Caco-2 (cell line): Measurements from ENCODE around the gene NDFIP2. TPM values are rescaled to one million over a fixed set of nuclear protein-coding genes. Genes with fewer than 3 reads are reported as not detected.

ENCODE experiments used
- BruUV-seq: library from RNA; stranded (reverse); fragments of 400-500 nt; replicated peaks from 2 replicates; lab custom pipeline; 2021; lab: Mats Ljungman, UMichigan
- CTCF ChIA-PET: fragments of 300-600 bp; sonication (Branson Sonifier 250); formaldehyde crosslinking; loops from one replicate; lab custom pipeline; 2022; ENCODE audit warnings: antibody characterized with exemption; lab: Charles Lee
- POLR2A ChIA-PET: fragments of 300-600 bp; sonication (Branson Sonifier 250); formaldehyde crosslinking; loops from one replicate; lab custom pipeline; 2022; ENCODE audit warnings: antibody characterized with exemption; lab: Charles Lee
- DNase-seq, 2 experiments: peaks; one replicate each; pipeline versions ENCODE4 v3.0.0 to v3.0.0-alpha.2; 2020 to 2022
- H3K27me3 ChIP-seq: replicated peaks from 2 replicates; pipeline ENCODE4 v1.6.0; 2011; ENCODE audit warnings: low read length; ENCODE audit not compliant: control insufficient read depth, insufficient read depth
- H3K36me3 ChIP-seq: 2 replicates; pipeline ENCODE4 v1.5.1; 2011; ENCODE audit warnings: low read length; ENCODE audit not compliant: control insufficient read depth, insufficient read depth
- H3K4me1 ChIP-seq: fragments of 250-450 bp; sonication (Bioruptor Pico); 2 replicates; pipeline ENCODE4 v1.5.1; 2020; ENCODE audit warnings: mild to moderate bottlenecking
- H3K4me3 ChIP-seq: 2 replicates; pipeline ENCODE4 v1.5.1; 2011; ENCODE audit warnings: low read depth, mild to moderate bottlenecking, control low read depth, low read length
- H3K9me3 ChIP-seq: fragments of 250-450 bp; sonication (Bioruptor Pico); 2 replicates; pipeline ENCODE4 v1.5.1; 2020; ENCODE audit warnings: mild to moderate bottlenecking, moderate library complexity
- H3K27ac Mint-ChIP-seq: one replicate; pipeline ENCODE4 v1.8.0; 2022; ENCODE audit warnings: mixed read lengths; ENCODE audit not compliant: unreplicated experiment
- H3K27me3 Mint-ChIP-seq: one replicate; pipeline ENCODE4 v1.8.0; 2022; ENCODE audit warnings: mixed read lengths; ENCODE audit not compliant: insufficient read depth, unreplicated experiment
- H3K36me3 Mint-ChIP-seq: one replicate; pipeline ENCODE4 v1.8.0; 2022; ENCODE audit warnings: mild to moderate bottlenecking, mixed read lengths; ENCODE audit not compliant: insufficient read depth, unreplicated experiment
- H3K4me1 Mint-ChIP-seq: one replicate; pipeline ENCODE4 v1.8.0; 2022; ENCODE audit warnings: low read depth, mixed read lengths; ENCODE audit not compliant: unreplicated experiment
- H3K4me3 Mint-ChIP-seq: one replicate; pipeline ENCODE4 v1.8.0; 2022; ENCODE audit warnings: mild to moderate bottlenecking, moderate library complexity, mixed read lengths; ENCODE audit not compliant: unreplicated experiment
- H3K9me3 Mint-ChIP-seq: one replicate; pipeline ENCODE4 v1.8.0; 2022; ENCODE audit warnings: mixed read lengths; ENCODE audit not compliant: unreplicated experiment
- CTCF ChIP-seq, 2 experiments: fragments of 200-600 bp in 1 of 2; IDR thresholded peaks; 1 replicate in 1 of 2; 2 replicates in 1 of 2; pipeline versions ENCODE4 v1.5.1 to v1.8.0; 2011 to 2022; ENCODE audit warnings: antibody characterized with exemption in 1 of 2, control low read depth in 1 of 2, inconsistent platforms in 1 of 2, low read depth in 1 of 2, low read length in 1 of 2, mild to moderate bottlenecking in 1 of 2, moderate library complexity in 1 of 2; ENCODE audit not compliant: insufficient read depth in 1 of 2, severe bottlenecking in 1 of 2, unreplicated experiment in 1 of 2
- intact Hi-C: fragments of 100-400 bp; cut with micrococcal nuclease; formaldehyde crosslinking; loops from one replicate; pipeline ENCODE4 v1.10.0; 2022; ENCODE audit not compliant: unreplicated experiment
- total RNA-seq: library from RNA; stranded (reverse); gene quantifications from 2 replicates; pipeline ENCODE4 v1.2.3, GENCODE V29; 2022

Gene NDFIP2
- total RNA-seq, 1 experiment from 2014 or later, result 61.2 TPM

GRCh38 chr13:79589603-79590393, 108.8 kb downstream of the NDFIP2 start:
- Histone ChIP-seq H3K9me3 (0 out of 2 replicates have a peak, but pooled peaks cover 4% of the 10 kb centered on the region), H3K4me1 (no peaks in the 10 kb centered on the region), H3K36me3 (no peaks in the 10 kb centered on the region), H3K27me3 (no peaks in the 10 kb centered on the region), H3K4me3 (no peak overlapping the region)
- Mint-ChIP-seq H3K36me3 (peaks cover 4% of the 10 kb centered on the region), H3K27me3 (no peaks in the 10 kb centered on the region), H3K4me3 (no peak overlapping the region), H3K9me3 (peaks cover 6% of the 10 kb centered on the region), H3K27ac (no peak overlapping the region), H3K4me1 (no peaks in the 10 kb centered on the region)
- intact Hi-C loops, result no loop called here
- DNase-seq, result no peak
- ChIA-PET CTCF (no interaction called here), POLR2A (no interaction called here)
- BruUV-seq, result no TSS peak
- TF ChIP-seq CTCF (IDR thresholded peaks at IDR 0.05; ENCODE audit: insufficient read depth in 1 of 2, low read depth in 1 of 2, low read length in 1 of 2, severe bottlenecking in 1 of 2, unreplicated experiment in 1 of 2), result no peak

GRCh38 chr13:79590394-79590676, 109.4 kb downstream of the NDFIP2 start:
- H3K9me3 ChIP-seq, result no peaks in the 10 kb centered on the region
- no peaks in the 10 kb centered on the region for H3K27me3 Mint-ChIP-seq
- H3K4me3 Mint-ChIP-seq, result no peak overlapping the region
- peaks cover under 1% of the 10 kb centered on the region for H3K9me3 Mint-ChIP-seq
- DNase-seq, result no peak
- intact Hi-C loops, result no loop called here
- H3K36me3 ChIP-seq, result no peaks in the 10 kb centered on the region
- TF ChIP-seq CTCF (IDR thresholded peaks at IDR 0.05; ENCODE audit: insufficient read depth in 1 of 2, low read depth in 1 of 2, low read length in 1 of 2, severe bottlenecking in 1 of 2, unreplicated experiment in 1 of 2), result no peak
- H3K4me1 Mint-ChIP-seq, result no peaks in the 10 kb centered on the region
- no peak overlapping the region for H3K4me3 ChIP-seq
- no peaks in the 10 kb centered on the region for H3K4me1 ChIP-seq
- ChIA-PET CTCF (no interaction called here), POLR2A (no interaction called here)
- BruUV-seq, result no TSS peak
- peaks cover 4% of the 10 kb centered on the region for H3K36me3 Mint-ChIP-seq
- H3K27ac Mint-ChIP-seq, result no peak overlapping the region
- no peaks in the 10 kb centered on the region for H3K27me3 ChIP-seq

DNA sequence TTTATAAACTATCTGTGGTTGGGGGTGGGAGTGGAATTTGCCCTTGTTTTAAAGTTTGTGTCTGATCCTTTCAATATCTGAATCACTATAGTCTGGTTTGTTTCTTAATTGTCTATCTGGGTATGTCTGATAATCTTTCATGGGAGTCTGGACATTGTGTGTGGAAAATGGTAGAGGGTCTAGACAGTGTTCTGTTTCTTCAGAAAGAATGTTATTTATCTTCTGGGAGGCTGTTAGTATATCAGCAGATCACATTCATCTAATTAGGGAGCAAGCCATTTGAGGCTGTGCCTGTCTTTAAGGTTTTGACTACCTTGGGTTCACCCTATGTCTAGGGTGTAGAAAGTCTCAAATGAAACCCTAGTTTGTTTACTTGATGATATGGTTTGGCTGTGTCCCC, 110.5 kb downstream of the NDFIP2 start:
- H3K4me3 ChIP-seq, result no peak overlapping the region
- H3K27me3 ChIP-seq, result no peaks in the 10 kb centered on the region
- no peaks in the 10 kb centered on the region for H3K4me1 ChIP-seq
- H3K27ac Mint-ChIP-seq, result no peak overlapping the region
- intact Hi-C loops, result no loop called here
- no peaks in the 10 kb centered on the region for H3K9me3 ChIP-seq
- ChIA-PET POLR2A (no interaction called here), CTCF (no interaction called here)
- no TSS peak for BruUV-seq
- no peak for DNase-seq
- TF ChIP-seq CTCF (IDR thresholded peaks at IDR 0.05; ENCODE audit: insufficient read depth in 1 of 2, low read depth in 1 of 2, low read length in 1 of 2, severe bottlenecking in 1 of 2, unreplicated experiment in 1 of 2), result no peak
- no peaks in the 10 kb centered on the region for H3K9me3 Mint-ChIP-seq
- no peaks in the 10 kb centered on the region for H3K27me3 Mint-ChIP-seq
- H3K36me3 ChIP-seq, result no peaks in the 10 kb centered on the region
- H3K36me3 Mint-ChIP-seq, result peaks cover 4% of the 10 kb centered on the region
- H3K4me3 Mint-ChIP-seq, result no peak overlapping the region
- no peaks in the 10 kb centered on the region for H3K4me1 Mint-ChIP-seq
